HG02798 (cell line): Measurements from ENCODE around the gene BCAR3.

Experiments
- ATAC-seq: cut with Tn5 transposase; IDR thresholded peaks from one replicate; pipeline ENCODE4 v1.9.1; 2021; ENCODE audit warnings: mild to moderate bottlenecking; ENCODE audit not compliant: unreplicated experiment, poor library complexity

Gene BCAR3

GRCh38 chr1:93602101-93602500, 79.5 kb downstream of the BCAR3 start:
- ATAC-seq = no peak

- ATAC-seq = no peak
Observed at GRCh38 chr1:93601686-93602085, 80.0 kb downstream of the BCAR3 start.

- ATAC-seq = no peak
Observed at GRCh38 chr1:93600663-93601062, 81.0 kb downstream of the BCAR3 start.

- ATAC-seq = no peak
Observed at GRCh38 chr1:93599479-93599878, 82.2 kb downstream of the BCAR3 start.

GRCh38 chr1:93598861-93599439, 82.7 kb downstream of the BCAR3 start:
- ATAC-seq = no peak

- ATAC-seq = no peak
Observed at GRCh38 chr1:93598396-93598795, 83.2 kb downstream of the BCAR3 start.

- ATAC-seq = no peak
Observed at GRCh38 chr1:93597709-93598108, 83.9 kb downstream of the BCAR3 start.

GRCh38 chr1:93596329-93597089, 85.1 kb downstream of the BCAR3 start:
- no peak for ATAC-seq

- ATAC-seq = no peak
Observed at GRCh38 chr1:93595743-93596142, 85.9 kb downstream of the BCAR3 start.

- no peak for ATAC-seq
Observed at GRCh38 chr1:93595266-93595665, 86.4 kb downstream of the BCAR3 start.

GRCh38 chr1:93594603-93594880, 87.1 kb downstream of the BCAR3 start:
- ATAC-seq = no peak

- no peak for ATAC-seq
Observed at GRCh38 chr1:93593854-93594602, 87.6 kb downstream of the BCAR3 start.

- no peak for ATAC-seq
Observed at GRCh38 chr1:93592551-93592949, 89.1 kb downstream of the BCAR3 start.

- ATAC-seq = peak; percentile 73
Observed at GRCh38 chr1:93591676-93592550, 89.7 kb downstream of the BCAR3 start.

- ATAC-seq = peak; percentile 36
Observed at GRCh38 chr1:93591291-93591675, 90.4 kb downstream of the BCAR3 start.

GRCh38 chr1:93588955-93589354, 92.7 kb downstream of the BCAR3 start:
- no peak for ATAC-seq

GRCh38 chr1:93588206-93588605, 93.4 kb downstream of the BCAR3 start:
- no peak for ATAC-seq

- ATAC-seq = no peak
Observed at GRCh38 chr1:93587354-93587753, 94.3 kb downstream of the BCAR3 start.

- ATAC-seq = no peak
Observed at GRCh38 chr1:93585059-93585966, 96.3 kb downstream of the BCAR3 start.
